CD4-positive, alpha-beta T cell treated with Interferon alpha-2 for 1 hour (primary cell): Measurements from ENCODE around the gene PPARA.
"Not testable (repeated sequence)": the region's sequence is repeated elsewhere in the genome, so short reads cannot be mapped to it uniquely, and the experiment has no call there.

Experiments used
- DNase-seq, 2 donors: peaks; one replicate each; pipeline ENCODE4 v3.0.0-alpha.2; 2020 to 2022

PPARA gene

DNA sequence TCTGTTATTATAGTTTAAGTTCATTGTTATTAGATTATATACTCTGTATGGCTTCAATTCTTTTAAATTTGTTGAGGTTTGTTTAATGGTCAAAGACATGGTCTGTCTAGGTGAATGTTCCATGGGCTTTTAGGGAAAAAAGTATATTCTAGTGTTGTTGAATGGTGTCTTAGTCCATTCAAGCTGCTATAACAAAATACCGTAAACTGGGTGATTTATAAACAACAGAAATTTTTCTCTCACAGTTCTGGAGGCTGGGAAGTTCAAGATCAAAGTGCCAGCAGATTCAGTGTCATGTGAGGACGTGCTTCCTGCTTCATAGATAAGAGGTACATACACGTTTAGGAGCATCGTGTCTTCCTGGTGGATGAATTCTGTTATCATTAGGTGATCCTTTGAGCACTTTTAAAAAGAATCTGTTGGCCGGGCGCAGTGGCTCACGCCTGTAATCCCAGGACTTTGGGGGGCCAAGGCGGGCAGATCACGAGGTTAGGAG, 26.2 kb downstream of the PPARA start:
- no peak for DNase-seq

DNA sequence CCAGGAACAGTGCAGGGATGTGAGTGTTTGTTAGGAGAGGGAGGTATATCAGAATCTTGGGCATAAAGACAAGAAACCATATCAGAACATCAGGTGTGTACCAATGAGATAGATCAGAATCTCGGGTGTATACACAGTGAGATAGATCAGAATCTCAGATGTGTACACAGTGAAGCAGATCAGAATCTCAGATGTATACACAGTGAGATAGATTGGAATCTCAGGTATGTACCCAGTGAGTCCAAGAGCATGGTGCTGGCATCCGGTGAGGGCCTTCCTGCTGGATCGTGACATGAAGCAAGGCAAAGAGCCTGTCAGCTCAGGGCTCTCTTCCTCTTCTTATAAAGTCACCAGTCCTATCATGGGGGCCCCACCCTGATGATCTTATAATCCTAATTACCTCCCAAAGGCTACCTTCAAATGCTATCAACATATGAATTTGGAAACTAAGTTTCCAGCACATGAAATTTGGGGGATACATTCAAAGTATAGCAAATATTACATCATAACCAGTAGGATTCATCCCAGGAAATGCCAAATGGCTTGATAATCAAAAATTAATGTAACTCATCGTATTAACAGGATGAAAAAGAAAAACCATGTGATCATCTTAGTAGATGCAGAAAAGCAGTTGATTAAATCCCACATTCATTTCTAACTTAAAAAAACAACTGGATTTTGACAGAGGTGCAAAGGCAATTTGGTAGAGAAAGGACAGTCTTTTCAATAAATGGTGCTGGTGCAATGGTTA, 28.6 kb downstream of the PPARA start:
- DNase-seq, result no peak

DNA sequence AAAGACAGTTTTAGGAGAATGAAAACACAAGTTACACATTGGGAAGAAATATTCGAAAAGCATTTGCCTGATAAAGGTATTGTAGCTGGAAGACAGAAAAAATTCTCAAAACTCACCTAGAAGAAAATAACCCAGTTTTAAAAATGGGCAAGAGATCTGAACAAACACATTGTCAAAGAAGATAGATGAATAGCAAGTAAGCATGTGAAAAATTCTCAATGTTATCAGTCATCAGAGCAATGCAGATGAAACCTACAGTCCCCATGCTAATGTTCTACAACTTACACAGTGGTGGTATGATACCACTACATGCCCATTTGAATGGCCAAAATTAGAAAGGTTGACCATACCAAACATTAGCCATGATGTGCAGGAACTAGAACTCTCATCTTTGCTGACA, 29.4 kb downstream of the PPARA start:
- no peak for DNase-seq

DNA sequence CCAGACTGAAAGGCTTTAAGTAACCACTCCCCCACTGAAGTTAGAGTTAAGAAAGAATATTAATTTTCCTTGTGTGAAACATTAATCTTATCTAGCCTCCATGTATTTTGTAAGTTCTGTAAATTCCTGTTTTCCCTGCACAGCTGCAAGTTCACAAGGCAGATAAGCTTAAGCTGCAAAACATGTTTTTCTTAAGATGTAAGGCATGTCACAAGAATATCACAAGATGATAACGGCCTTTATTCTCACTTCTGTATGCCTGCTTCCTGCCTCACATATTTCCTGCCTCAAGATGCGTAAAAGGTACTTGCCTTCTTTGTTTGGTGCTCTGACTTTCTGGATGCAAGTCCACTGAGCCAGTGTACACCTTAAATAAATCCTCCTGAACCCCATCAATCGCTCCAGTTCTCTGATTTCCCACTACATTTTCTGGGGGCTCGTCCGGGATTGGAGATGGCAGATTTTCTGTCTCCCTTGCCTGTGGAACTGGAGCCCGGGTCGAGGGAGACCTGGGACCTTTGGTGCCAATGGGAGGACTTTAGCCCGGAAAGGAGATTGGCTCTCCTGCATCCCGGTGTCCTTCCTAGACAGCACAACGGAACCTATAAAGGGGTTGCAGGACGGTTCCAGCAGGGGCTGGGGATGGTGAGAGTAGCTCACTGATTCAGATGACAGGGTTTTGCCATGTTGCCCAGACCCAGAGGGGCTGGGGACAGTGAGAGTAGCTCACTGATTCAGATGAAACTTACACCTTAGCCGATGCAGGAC, 30.2 kb downstream of the PPARA start:
- no peak for DNase-seq

DNA sequence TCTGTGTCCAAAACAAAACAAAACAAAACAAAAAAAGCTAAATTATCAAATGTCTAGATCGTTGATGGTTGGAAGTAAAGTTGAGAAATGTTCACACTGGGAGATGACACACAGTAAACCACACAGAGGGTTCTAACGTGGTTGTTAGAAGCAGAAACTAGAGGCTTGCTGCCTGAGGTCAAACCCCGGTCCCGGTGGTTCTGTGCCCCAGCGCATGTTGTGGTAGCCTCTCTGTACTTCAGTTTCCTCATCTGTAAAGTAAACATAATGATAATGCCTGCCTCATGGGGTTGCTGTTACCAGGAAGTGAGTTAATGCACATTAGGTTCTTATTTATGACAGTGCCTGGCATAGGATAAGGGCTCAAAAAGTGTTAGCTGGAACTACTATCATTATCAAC, 33.4 kb downstream of the PPARA start:
- DNase-seq, result no peak

DNA sequence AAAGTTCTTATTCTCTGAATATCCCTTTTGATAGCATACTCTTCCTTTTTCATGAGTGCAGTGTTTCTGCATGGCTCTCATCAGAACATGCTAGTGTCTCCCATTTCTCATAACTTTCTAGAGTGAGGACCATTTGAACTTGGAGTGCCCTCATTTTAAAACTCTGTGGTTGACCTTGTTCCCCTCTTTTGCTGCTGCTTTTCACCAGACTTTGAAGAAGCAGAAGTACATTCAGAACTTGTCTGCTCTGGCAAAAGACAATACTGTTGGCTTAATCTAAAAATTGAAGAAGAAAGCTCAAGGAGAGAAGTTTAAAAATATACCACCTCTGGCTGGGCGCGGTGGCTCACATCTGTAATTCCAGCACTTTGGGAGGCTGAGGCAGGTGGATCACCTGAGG, 35.0 kb downstream of the PPARA start:
- DNase-seq, result no peak

DNA sequence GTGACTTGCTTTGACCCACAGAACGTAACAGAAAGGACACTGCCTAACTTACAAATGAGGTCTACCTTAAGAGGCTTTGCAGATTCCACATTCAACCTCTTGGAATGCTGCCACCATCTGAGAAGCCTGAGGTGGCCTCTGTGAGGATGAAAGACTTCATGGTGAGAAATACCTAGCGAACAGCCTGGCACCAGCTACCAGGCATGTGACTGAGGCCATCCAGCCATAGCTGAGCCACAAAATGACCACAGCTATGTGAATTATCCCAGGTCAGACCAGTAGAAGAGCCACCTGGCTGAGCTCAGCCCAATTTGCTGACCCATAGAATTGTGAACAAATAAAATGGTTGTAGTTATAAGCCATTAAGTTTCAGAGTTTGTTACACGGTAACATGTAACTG, 37.5 kb downstream of the PPARA start:
- DNase-seq, result no peak

DNA sequence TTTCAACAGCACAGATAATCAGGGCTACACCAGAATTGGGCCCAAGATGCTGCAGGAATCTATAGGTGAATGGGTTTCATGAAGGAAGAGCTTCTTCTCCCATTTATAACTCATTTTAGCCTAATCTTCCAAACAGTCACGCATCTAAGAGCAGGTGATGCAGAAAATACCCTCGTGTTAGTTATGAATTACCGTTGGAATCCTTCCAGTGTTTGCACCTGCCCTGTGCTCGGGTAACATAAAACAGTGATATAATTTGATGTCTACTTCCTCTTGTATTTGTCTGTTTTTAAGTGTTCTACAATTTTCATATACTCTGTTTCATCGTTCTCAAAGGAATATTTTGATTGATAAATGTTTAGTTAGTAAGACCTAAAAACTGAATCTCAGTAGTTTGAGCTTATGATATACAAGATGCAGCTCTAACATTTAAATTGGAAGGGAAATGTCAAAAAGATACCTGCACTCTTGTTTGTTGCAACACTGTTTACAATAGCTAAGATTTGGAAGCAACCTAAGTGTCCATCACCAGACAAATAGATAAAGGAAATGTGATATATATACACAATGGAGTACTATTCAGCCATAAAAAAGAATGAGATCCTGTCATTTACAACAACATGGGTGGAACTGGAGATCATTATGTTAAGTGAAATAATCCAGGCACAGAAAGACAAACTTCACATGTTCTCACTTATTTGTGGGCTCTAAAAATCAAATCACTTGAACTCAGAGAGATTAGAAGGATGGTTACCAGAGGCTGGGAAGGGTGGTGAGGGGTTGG, 42.1 kb downstream of the PPARA start:
- DNase-seq, result no peak

DNA sequence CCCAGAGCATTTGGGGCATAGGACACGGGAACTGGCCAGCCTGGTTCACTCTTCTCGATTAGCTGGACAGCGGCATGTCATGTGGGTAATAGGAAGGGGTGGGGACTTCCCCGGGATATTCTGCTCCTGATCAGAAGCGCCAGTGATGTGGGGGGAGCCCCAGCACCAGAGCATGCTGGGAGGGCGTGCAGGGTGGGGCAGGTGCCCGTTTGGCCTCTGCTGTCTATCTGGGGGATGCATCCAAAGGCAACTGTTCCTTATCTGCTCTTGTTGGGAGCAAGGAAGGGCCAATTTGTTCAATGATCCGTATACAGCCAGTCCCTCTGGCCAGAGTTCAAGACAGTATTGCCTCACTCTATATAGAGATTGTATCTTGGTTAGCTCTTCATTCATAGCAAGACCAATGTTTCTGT, 43.6 kb downstream of the PPARA start:
- DNase-seq, result no peak

DNA sequence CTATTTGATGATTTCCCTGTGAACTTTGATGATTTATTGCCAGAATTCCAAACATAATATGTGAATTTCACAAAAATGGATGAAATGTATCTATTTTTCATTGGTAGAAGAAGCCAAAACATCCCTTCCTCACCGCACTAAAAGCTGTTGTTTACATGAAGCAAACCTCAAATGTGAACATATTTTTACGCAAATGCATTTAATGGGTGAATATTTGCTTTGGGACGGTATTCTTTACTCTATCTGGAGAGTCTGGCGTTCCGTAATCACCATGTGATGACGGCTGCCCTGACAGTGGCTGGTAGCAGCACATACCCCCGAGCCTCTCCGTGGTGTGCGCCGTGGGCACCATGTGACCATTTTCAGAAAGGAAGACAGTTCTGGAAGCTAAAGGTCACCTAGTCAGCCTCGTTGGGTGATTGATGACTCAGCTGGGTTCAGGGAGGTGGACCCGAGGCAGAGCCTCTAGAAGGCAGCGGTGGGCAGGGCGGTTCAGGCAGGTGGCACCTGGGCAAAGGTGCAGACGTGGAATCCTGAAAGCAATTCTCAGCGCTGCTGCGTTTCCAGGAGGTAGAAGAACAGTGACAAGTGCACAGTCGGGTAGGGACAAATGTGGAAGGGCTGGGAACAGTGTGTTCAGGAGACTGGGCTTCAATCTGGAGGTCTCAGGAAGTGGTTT, 45.3 kb downstream of the PPARA start:
- DNase-seq, result no peak

DNA sequence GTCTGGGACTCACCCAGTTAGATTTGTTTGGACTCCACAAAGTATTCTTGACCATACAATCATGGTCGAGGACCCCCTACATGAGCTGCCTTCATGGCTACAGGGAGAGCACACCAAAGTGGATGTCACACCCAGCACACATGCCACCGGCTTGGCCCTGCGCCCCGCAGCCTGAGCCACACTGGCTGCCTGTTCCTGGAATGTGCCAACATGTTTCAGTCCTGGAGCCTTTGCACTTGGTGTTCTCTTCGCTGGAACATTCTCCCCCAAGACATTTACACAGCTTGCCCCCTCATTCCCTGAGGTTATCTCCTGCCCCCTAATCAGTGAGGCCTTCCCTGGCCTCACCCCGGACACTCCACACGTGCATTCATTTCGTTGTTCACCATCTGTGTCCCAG, 46.0 kb downstream of the PPARA start:
- DNase-seq, result no peak

DNA sequence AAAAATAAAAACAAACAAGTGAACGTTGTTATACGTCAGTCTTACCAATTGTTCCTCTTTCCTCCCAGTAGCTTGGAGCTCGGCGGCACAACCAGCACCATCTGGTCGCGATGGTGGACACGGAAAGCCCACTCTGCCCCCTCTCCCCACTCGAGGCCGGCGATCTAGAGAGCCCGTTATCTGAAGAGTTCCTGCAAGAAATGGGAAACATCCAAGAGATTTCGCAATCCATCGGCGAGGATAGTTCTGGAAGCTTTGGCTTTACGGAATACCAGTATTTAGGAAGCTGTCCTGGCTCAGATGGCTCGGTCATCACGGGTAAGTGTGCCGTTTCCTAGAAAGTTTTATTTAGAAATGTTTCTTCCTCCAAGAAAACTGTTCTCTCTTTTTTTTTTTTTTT, 47.9 kb downstream of the PPARA start:
- DNase-seq, result no peak

DNA sequence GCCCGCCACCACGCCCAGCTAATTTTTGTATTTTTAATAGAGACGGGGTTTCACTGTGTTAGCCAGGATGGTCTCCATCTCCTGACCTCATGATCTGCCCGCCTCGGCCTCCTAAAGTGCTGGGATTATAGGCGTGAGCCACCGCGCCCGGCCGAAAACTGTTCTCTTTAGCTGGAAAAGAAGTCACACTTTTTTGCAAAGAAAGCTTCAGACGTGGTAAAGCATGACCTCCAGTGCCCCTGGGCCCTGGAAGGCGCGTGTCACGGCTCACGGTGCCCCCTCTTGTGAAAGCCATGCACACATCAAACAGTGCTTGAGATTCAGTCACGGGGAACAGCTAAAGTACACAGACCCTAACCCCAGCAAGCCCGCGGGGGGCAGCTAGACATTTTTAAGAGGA, 48.5 kb downstream of the PPARA start:
- DNase-seq, result not testable (repeated sequence)

DNA sequence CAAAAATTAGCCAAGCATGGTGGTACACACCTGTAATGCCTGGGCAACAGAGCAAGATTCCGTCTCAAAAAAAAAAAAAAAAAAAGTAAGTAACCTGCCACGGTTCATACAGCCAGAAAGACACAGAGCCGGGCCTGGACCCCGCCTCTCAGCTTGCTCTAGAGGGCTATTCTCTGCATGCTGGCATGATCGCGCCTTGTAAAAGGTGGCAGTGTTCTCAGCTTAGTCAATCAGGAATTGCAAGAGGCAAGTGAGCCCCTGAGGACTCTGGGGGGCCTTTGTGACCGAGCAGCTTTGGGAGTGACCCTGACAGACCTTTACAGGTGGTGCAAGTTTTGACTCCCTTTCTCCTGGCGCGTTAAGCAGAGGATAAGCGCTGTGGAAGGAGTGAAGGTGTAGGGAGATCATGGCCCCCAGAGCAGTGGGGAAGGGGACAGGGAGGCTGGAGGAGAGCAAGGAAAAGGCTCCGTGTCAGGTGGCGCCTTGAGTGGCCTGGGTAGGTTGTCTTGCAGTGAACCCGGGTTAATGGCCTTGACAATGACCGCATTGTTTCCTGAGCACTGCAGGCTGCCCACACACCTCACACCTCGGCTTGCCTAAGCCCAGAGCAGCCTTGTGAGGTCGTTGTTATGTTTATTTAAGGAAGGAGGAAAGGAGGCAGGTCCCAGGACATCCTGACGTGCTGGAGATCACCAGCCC, 50.9 kb downstream of the PPARA start:
- no peak for DNase-seq

DNA sequence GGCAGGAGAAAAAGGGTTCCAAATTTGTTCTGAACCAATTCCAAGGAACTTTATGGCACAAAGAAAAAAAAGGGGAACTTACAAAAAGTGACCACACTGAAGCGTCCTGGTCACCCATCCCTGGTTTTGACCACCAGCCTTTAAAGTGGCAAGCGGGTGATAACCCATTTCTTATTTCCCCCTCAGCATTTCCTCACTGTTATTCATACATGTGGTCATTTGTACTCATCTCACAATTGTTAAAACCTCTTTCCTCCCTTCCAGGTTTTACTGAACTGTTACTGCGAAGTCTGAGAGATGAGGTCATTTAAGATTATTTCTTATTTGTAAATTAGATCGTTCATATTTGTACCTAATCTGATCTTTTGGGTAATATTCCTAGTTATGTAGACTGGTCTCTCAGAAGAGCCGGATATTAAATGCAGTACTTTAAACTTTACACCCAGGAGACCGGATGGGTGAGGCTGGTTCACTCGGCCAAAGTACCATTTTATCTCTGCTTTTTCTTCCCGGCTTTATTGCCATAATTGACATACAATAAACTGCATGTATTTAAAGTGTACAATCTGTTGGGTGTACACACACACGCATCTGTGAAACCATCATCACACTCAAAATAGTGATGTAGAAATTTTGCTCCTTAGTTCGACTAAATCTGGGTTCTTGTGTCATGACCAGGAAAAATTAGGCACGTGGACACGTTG, 52.7 kb downstream of the PPARA start:
- no peak for DNase-seq

DNA sequence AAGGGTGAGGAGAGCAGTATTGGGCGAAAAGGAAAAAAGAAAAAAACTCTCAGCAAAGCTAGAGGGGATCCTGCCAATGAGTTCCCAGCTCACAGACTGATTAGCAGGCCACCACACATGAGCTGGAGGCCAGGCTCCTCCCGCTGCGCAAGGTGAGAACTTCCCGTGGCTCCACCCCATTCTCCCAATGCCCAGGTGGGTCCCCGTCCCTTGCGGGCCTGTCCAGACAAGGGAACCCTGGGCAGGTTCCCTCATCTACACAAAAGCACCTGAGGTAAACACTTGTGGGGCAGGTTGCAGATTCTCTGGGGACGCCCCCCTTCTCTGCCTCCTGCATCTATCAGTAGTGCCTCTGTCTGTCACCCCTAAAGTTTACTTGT, 53.3 kb downstream of the PPARA start:
- no peak for DNase-seq

DNA sequence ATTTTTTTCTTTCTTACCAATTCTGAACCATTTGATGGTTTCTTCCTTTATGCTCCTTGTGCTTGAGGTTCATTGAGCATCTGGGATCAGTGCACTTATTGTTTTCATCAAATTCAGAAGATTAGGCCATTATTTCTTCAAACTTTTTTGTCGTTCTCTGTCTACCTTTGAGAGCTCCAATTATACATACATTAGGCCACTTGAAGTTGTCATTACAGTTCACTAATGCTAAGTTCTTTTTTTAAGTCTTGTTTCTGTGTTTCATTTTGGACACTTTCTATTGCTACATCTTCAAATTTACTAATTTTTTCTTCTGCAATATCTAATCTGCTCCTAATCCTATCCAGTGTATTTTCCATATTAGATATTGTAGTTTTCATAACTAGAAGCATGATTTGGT, 58.9 kb downstream of the PPARA start:
- no peak for DNase-seq

DNA sequence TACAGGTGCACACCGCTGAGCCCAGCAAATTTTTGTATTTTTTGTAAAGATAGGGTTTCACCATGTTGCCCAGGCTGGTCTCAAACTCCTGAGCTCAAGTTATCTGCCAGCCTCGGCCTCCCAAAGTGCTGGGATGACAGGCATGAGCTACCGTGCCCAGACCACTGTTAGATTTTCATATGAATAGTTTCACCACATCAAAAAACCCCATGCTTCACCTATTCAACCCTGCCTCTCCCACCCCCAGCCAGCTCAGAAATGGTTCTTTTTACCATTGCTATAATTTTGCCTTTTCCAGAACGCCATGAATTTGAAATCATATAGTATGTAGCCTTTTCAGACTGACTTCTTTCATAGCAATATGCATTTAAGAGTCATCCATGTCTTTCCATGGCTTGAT, 61.9 kb downstream of the PPARA start:
- no peak for DNase-seq

DNA sequence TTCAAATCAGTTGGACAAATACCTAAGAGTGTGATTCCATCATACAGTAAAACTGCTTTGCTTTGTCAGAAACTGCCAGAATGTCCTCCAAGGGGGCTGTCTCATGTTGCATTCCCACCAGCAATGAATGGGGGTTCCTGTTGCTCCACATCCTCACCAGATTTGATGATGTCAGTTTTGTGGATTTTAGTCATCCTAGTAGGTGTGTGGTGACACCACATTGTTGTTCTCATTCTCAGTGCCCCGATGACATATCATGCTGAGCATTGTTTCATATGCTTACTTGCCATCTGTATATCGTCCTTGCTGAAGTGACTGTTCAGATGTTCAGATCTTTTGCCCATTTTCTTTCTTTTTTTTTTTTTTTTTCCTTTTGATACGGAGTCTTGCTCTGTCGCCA, 62.7 kb downstream of the PPARA start:
- DNase-seq, result no peak

DNA sequence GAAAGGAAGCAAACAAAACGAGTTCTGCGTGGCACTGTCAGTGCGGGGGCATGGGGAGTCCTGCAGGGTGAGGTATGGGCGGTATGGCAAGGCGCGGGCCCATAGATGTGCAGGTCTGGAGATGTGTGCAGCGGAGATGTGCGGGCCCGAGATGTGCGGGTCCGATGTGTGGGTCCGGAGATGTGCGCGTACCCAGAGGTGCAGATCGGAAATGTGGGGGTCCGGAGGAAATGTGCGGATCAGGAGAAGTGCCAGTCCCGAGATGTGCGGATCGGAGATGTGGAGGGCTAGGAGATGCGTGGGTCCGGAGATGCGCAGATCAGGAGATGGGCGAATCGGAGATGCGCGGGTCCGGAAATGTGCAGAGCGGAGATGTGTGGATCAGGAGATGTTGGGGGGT, 63.8 kb downstream of the PPARA start:
- DNase-seq, result no peak

DNA sequence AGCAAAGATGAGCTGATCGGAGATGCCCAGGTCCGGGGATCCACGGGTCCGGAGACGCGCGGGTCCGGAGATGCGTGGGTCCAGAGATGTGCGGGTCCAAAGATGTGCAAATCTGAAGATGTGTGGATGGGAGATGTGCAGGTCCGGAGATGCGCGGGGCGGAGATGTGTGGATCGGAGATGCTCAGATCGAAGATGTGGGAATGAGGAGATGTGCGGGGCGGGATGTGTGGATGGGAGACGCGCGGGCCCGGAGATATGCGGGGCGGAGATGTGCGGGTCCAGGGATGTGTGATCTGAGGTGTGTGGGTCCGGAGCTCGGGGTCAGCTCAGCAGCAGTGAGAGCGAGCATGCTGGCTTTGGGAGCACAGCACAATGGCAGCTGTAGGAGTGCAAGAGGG, 64.3 kb downstream of the PPARA start:
- no peak for DNase-seq

DNA sequence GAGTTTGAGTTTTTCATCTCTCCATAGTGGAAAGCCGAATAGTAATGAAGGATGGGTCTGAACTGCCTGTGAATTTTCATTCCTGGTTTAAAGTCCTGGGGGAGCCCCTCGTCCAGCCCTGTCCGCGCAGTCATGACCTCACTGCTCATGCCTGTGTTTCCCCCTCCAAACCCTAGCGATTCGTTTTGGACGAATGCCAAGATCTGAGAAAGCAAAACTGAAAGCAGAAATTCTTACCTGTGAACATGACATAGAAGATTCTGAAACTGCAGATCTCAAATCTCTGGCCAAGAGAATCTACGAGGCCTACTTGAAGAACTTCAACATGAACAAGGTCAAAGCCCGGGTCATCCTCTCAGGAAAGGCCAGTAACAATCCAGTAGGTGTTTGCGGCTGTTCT, 69.3 kb downstream of the PPARA start:
- DNase-seq, result peak in 1 of 2 donors; percentile 45
